PC-9 (cell line): ENCODE data around the gene REEP6. TPM values are rescaled to one million over a fixed set of nuclear protein-coding genes. Genes with fewer than 3 reads are reported as not detected.

Experiments used
- BruUV-seq: library from RNA; stranded (reverse); fragments of 400-500 nt; replicated peaks from 2 replicates; lab custom pipeline; 2021; lab: Mats Ljungman, UMichigan
- CTCF ChIA-PET: fragments of 300-600 bp; sonication (Branson Sonifier 250); formaldehyde crosslinking; loops from one replicate; lab custom pipeline; 2022; ENCODE audit warnings: antibody characterized with exemption; lab: Charles Lee
- POLR2A ChIA-PET: fragments of 300-600 bp; sonication (Branson Sonifier 250); formaldehyde crosslinking; loops from one replicate; lab custom pipeline; 2022; ENCODE audit warnings: antibody characterized with exemption; ENCODE audit not compliant: unreplicated experiment; lab: Charles Lee
- DNase-seq, 2 experiments: peaks; one replicate each; pipeline versions ENCODE4 v3.0.0 to v3.0.0-alpha.2; 2015 to 2022; ENCODE audit warnings: mixed read lengths in 1 of 2
- H2AFZ ChIP-seq: fragments of 200-600 bp; sonication (generic); 2 replicates; pipeline ENCODE4 v1.8.1; 2017; ENCODE audit warnings: antibody characterized with exemption
- H3F3A ChIP-seq: fragments of 200-600 bp; sonication (generic); 2 replicates; pipeline ENCODE4 v1.8.1; 2017; ENCODE audit warnings: antibody characterized with exemption, mild to moderate bottlenecking, low read depth; ENCODE audit not compliant: insufficient read depth
- H3K27ac ChIP-seq: fragments of 200-600 bp; sonication (generic); 2 replicates; pipeline ENCODE4 v1.6.1; 2016; ENCODE audit warnings: mixed run types
- H3K27me3 ChIP-seq: fragments of 200-600 bp; sonication (generic); 2 replicates; pipeline ENCODE4 v1.6.1; 2016; ENCODE audit warnings: low read depth, mixed run types; ENCODE audit not compliant: insufficient read depth
- H3K36me3 ChIP-seq: fragments of 200-600 bp; sonication (generic); 2 replicates; pipeline ENCODE4 v1.6.1; 2016; ENCODE audit warnings: low read depth, mixed run types
- H3K4me1 ChIP-seq: fragments of 200-600 bp; sonication (generic); replicated peaks from 2 replicates; pipeline ENCODE4 v1.6.1; 2016; ENCODE audit warnings: mixed run types; ENCODE audit not compliant: insufficient read depth
- H3K4me2 ChIP-seq: fragments of 200-600 bp; sonication (generic); 2 replicates; pipeline ENCODE4 v1.6.1; 2017; ENCODE audit warnings: mixed run types
- H3K4me3 ChIP-seq: fragments of 200-600 bp; sonication (generic); 2 replicates; pipeline ENCODE4 v1.6.1; 2016; ENCODE audit warnings: mixed run types
- H3K79me2 ChIP-seq: fragments of 200-600 bp; sonication (generic); 2 replicates; pipeline ENCODE4 v1.6.1; 2017; ENCODE audit warnings: low read depth, mixed run types
- H3K9me2 ChIP-seq: fragments of 200-600 bp; sonication (generic); 2 replicates; pipeline ENCODE4 v1.8.1; 2017; ENCODE audit warnings: mild to moderate bottlenecking; ENCODE audit not compliant: insufficient read depth
- H3K9me3 ChIP-seq: fragments of 200-600 bp; sonication (generic); 2 replicates; pipeline ENCODE4 v1.8.1; 2016; ENCODE audit warnings: low read depth; ENCODE audit not compliant: insufficient read depth
- H4K20me1 ChIP-seq: fragments of 200-600 bp; sonication (generic); 2 replicates; pipeline ENCODE4 v1.8.1; 2017; ENCODE audit not compliant: insufficient read depth
- CTCF ChIP-seq: fragments of 200-600 bp; sonication (generic); conservative IDR thresholded peaks from 2 replicates; pipeline ENCODE4 v1.6.1; 2017; ENCODE audit warnings: mixed run types, antibody characterized with exemption, mild to moderate bottlenecking, moderate library complexity
- EZH2 ChIP-seq: fragments of 200-600 bp; sonication (generic); IDR thresholded peaks from 2 replicates; pipeline ENCODE4 v1.8.0; 2017; ENCODE audit warnings: antibody characterized with exemption, low read depth
- intact Hi-C: fragments of 100-400 bp; cut with micrococcal nuclease; formaldehyde crosslinking; loops from one replicate; pipeline ENCODE4 v1.10.0; 2022; ENCODE audit not compliant: unreplicated experiment
- total RNA-seq: library from RNA; stranded (reverse); gene quantifications from 2 replicates; pipeline ENCODE4 v1.2.3, GENCODE V29; 2021

Gene REEP6
- total RNA-seq, 1 experiment from 2014 or later = 39.5 TPM

GRCh38 chr19:1531587-1531986, 40.6 kb downstream of the REEP6 start:
- POLR2A ChIA-PET = no interaction called here
- no peak overlapping the region for H2AFZ ChIP-seq
- no peaks in the 10 kb centered on the region for H4K20me1 ChIP-seq
- no peak overlapping the region for H3K4me3 ChIP-seq
- no peak for DNase-seq
- intact Hi-C loops = no loop called here
- BruUV-seq = no TSS peak
- 0 out of 2 replicates have a peak, but pooled peaks cover 8% of the 10 kb centered on the region for H3K27me3 ChIP-seq
- no peaks in the 10 kb centered on the region for H3K4me1 ChIP-seq
- H3K4me2 ChIP-seq = no peak overlapping the region
- no peaks in the 10 kb centered on the region for H3K36me3 ChIP-seq
- CTCF ChIA-PET = interaction anchor here (0.7 kb wide), 1 partner anchor 113 kb away, joined by 3 read pairs; no protein-coding TSS in a partner anchor
- TF ChIP-seq CTCF (no peak), EZH2 (no peak)
- H3K9me3 ChIP-seq = no peaks in the 10 kb centered on the region
- H3K79me2 ChIP-seq = no peaks in the 10 kb centered on the region
- H3F3A ChIP-seq = no peaks in the 10 kb centered on the region
- no peaks in the 10 kb centered on the region for H3K9me2 ChIP-seq
- H3K27ac ChIP-seq = no peak overlapping the region

- H3K27ac ChIP-seq = no peak overlapping the region
- H3K27me3 ChIP-seq = 0 out of 2 replicates have a peak, but pooled peaks cover 8% of the 10 kb centered on the region
- H3K36me3 ChIP-seq = no peaks in the 10 kb centered on the region
- TF ChIP-seq EZH2 (no peak), CTCF (no peak)
- H3K79me2 ChIP-seq = no peaks in the 10 kb centered on the region
- ChIA-PET CTCF (interaction anchor here (0.7 kb wide), 1 partner anchor 112 kb away, joined by 3 read pairs; no protein-coding TSS in a partner anchor), POLR2A (no interaction called here)
- BruUV-seq = no TSS peak
- H3K4me2 ChIP-seq = no peak overlapping the region
- no peak for DNase-seq
- H3F3A ChIP-seq = no peaks in the 10 kb centered on the region
- H3K9me3 ChIP-seq = no peaks in the 10 kb centered on the region
- no peaks in the 10 kb centered on the region for H4K20me1 ChIP-seq
- no peak overlapping the region for H3K4me3 ChIP-seq
- H3K4me1 ChIP-seq = no peaks in the 10 kb centered on the region
- no peak overlapping the region for H2AFZ ChIP-seq
- no peaks in the 10 kb centered on the region for H3K9me2 ChIP-seq
- intact Hi-C loops = no loop called here
Measured at GRCh38 chr19:1532003-1532402, 41.0 kb downstream of the REEP6 start.

GRCh38 chr19:1533510-1534150, 42.6 kb downstream of the REEP6 start:
- H3F3A ChIP-seq = no peaks in the 10 kb centered on the region
- BruUV-seq = no TSS peak
- 0 out of 2 replicates have a peak, but pooled peaks cover 8% of the 10 kb centered on the region for H3K27me3 ChIP-seq
- TF ChIP-seq EZH2 (no peak), CTCF (no peak)
- H3K79me2 ChIP-seq = no peaks in the 10 kb centered on the region
- no peaks in the 10 kb centered on the region for H3K9me2 ChIP-seq
- no peak for DNase-seq
- H2AFZ ChIP-seq = no peak overlapping the region
- no peaks in the 10 kb centered on the region for H4K20me1 ChIP-seq
- H3K4me1 ChIP-seq = no peaks in the 10 kb centered on the region
- intact Hi-C loops = no loop called here
- H3K9me3 ChIP-seq = no peaks in the 10 kb centered on the region
- no peak overlapping the region for H3K27ac ChIP-seq
- ChIA-PET POLR2A (no interaction called here), CTCF (no interaction called here)
- H3K36me3 ChIP-seq = no peaks in the 10 kb centered on the region
- no peak overlapping the region for H3K4me2 ChIP-seq
- H3K4me3 ChIP-seq = no peak overlapping the region
